HG03103 (cell line): ENCODE measurements around the gene HHIPL1.

Source experiments
- ATAC-seq: cut with Tn5 transposase; IDR thresholded peaks from one replicate; pipeline ENCODE4 v1.9.1; 2021; ENCODE audit warnings: low read depth; ENCODE audit not compliant: unreplicated experiment

Gene HHIPL1

GRCh38 chr14:99644723-99645544 lies at the start of gene HHIPL1:
Gene HHIPL1 (plus strand): TSS chr14:99645129. CDS start chr14:99645208, 79 bp downstream.
- no peak for ATAC-seq

- no peak for ATAC-seq
Measured at GRCh38 chr14:99595524-99595923, 49.4 kb upstream of the HHIPL1 start.

GRCh38 chr14:99596071-99596627 lies 48.8 kb upstream of the HHIPL1 start:
- no peak for ATAC-seq

GRCh38 chr14:99596772-99597171 lies 48.2 kb upstream of the HHIPL1 start:
- ATAC-seq: no peak

- no peak for ATAC-seq
Measured at GRCh38 chr14:99597911-99598600, 46.9 kb upstream of the HHIPL1 start.

- no peak for ATAC-seq
Measured at GRCh38 chr14:99598774-99599173, 46.2 kb upstream of the HHIPL1 start.

GRCh38 chr14:99599393-99599792 lies 45.5 kb upstream of the HHIPL1 start:
- ATAC-seq: no peak

- ATAC-seq: no peak
Measured at GRCh38 chr14:99600232-99600888, 44.6 kb upstream of the HHIPL1 start.

- no peak for ATAC-seq
Measured at GRCh38 chr14:99601361-99601831, 43.5 kb upstream of the HHIPL1 start.

- no peak for ATAC-seq
Measured at GRCh38 chr14:99602054-99602787, 42.7 kb upstream of the HHIPL1 start.

- no peak for ATAC-seq
Measured at GRCh38 chr14:99602788-99603415, 42.0 kb upstream of the HHIPL1 start.

GRCh38 chr14:99603471-99604277 lies 41.3 kb upstream of the HHIPL1 start, which contains the start of gene CCDC85C:
Gene CCDC85C (minus strand): TSS chr14:99604207. CDS start chr14:99603959, 248 bp downstream.
- ATAC-seq: peak; percentile 13

GRCh38 chr14:99604278-99604765 lies 40.6 kb upstream of the HHIPL1 start:
- ATAC-seq: peak; percentile 83

GRCh38 chr14:99604766-99605298 lies 40.1 kb upstream of the HHIPL1 start:
- ATAC-seq: peak; percentile 14

- ATAC-seq: peak; percentile 22
Measured at GRCh38 chr14:99605299-99605961, 39.5 kb upstream of the HHIPL1 start.

GRCh38 chr14:99606359-99606758 lies 38.6 kb upstream of the HHIPL1 start:
- no peak for ATAC-seq

- ATAC-seq: no peak
Measured at GRCh38 chr14:99608591-99608990, 36.3 kb upstream of the HHIPL1 start.
